Progenitor cell of endocrine pancreas (in vitro differentiated cells): ENCODE data around the gene CFL1. TPM values are rescaled to one million over a fixed set of nuclear protein-coding genes. Genes with fewer than 3 reads are reported as not detected.

Source experiments
- DNase-seq: peaks from one replicate; pipeline ENCODE4 v3.0.0; 2021; ENCODE audit warnings: low spot score; ENCODE audit not compliant: unreplicated experiment
- H3K27ac Mint-ChIP-seq: 2 replicates; pipeline ENCODE4 v1.8.0; 2021; ENCODE audit warnings: mild to moderate bottlenecking, moderate library complexity, mixed read lengths
- H3K27me3 Mint-ChIP-seq: 2 replicates; pipeline ENCODE4 v1.8.0; 2021; ENCODE audit warnings: mixed read lengths
- H3K36me3 Mint-ChIP-seq: 2 replicates; pipeline ENCODE4 v1.8.0; 2022; ENCODE audit warnings: mixed read lengths; ENCODE audit not compliant: insufficient read depth
- H3K4me1 Mint-ChIP-seq: 2 replicates; pipeline ENCODE4 v1.8.0; 2021; ENCODE audit warnings: low read depth, mixed read lengths
- H3K4me3 Mint-ChIP-seq: 2 replicates; pipeline ENCODE4 v1.8.0; 2021; ENCODE audit warnings: low read depth, mild to moderate bottlenecking, moderate library complexity, mixed read lengths
- H3K9me3 Mint-ChIP-seq: 2 replicates; pipeline ENCODE4 v1.8.0; 2021; ENCODE audit warnings: low read depth, mixed read lengths
- CTCF ChIP-seq: fragments of 200-600 bp; sonication (generic); IDR thresholded peaks from one replicate; pipeline ENCODE4 v1.5.0; 2021; ENCODE audit warnings: antibody characterized with exemption, mild to moderate bottlenecking; ENCODE audit not compliant: unreplicated experiment
- long read RNA-seq: library from polyadenylated mRNA; unstranded; transcript quantifications from one replicate; pipeline ENCODE4 v2.0.0, GENCODE V29; 2020
- total RNA-seq: library from RNA; stranded (reverse); gene quantifications from 2 replicates; pipeline ENCODE4 v1.2.1, GENCODE V29; 2021

The CFL1 gene
- 864 and 890 TPM in 2 replicates for total RNA-seq
- long read RNA-seq, transcript CFL1-201 (4 exons, 1,234 nt), result major isoform, 48 of 66 reads
- long read RNA-seq, partial matches to known transcripts, result 0 of 66 reads
- long read RNA-seq, other reads (novel, unspliced or antisense), result 18 of 66 reads

GRCh38 chr11:65857853-65858680, at the start of gene CFL1:
CFL1 (minus strand) TSS chr11:65858180; CDS start chr11:65858099, 81 bp downstream.
- Mint-ChIP-seq H3K27ac (peak within 1 kb of the TSS; percentile 99), H3K36me3 (peaks cover 26% of the 10 kb centered on the region), H3K9me3 (no peaks in the 10 kb centered on the region), H3K4me3 (peak within 1 kb of the TSS; percentile 89), H3K4me1 (peaks cover 27% of the 10 kb centered on the region), H3K27me3 (no peaks in the 10 kb centered on the region)
- peak; percentile 94 for DNase-seq
- no peak for TF ChIP-seq CTCF

- DNase-seq, result no peak
- Mint-ChIP-seq H3K27ac (no peak overlapping the region), H3K36me3 (no peaks in the 10 kb centered on the region), H3K4me1 (no peaks in the 10 kb centered on the region), H3K27me3 (peaks cover 55% of the 10 kb centered on the region), H3K4me3 (no peak overlapping the region), H3K9me3 (no peaks in the 10 kb centered on the region)
- no peak for TF ChIP-seq CTCF
These were observed 48.6 kb upstream of the CFL1 start for GRCh38 chr11:65906602-65907001.

- H3K27ac Mint-ChIP-seq, result no peak overlapping the region
- DNase-seq, result no peak
These were observed 45.7 kb upstream of the CFL1 start for GRCh38 chr11:65903715-65904114.

GRCh38 chr11:65903068-65903481, 45.1 kb upstream of the CFL1 start:
- H3K4me1 Mint-ChIP-seq, result peaks cover 1% of the 10 kb centered on the region
- H3K27me3 Mint-ChIP-seq, result peaks cover 66% of the 10 kb centered on the region
- H3K9me3 Mint-ChIP-seq, result no peaks in the 10 kb centered on the region
- no peak overlapping the region for H3K27ac Mint-ChIP-seq
- no peaks in the 10 kb centered on the region for H3K36me3 Mint-ChIP-seq
- no peak for DNase-seq
- no peak for TF ChIP-seq CTCF
- H3K4me3 Mint-ChIP-seq, result no peak overlapping the region

More at GRCh38 chr11:65903715-65904114, 45.7 kb upstream of the CFL1 start:
- no peak overlapping the region for H3K4me3 Mint-ChIP-seq
- peaks cover under 1% of the 10 kb centered on the region for H3K4me1 Mint-ChIP-seq
- H3K27me3 Mint-ChIP-seq, result peaks cover 66% of the 10 kb centered on the region
- no peaks in the 10 kb centered on the region for H3K36me3 Mint-ChIP-seq
- no peaks in the 10 kb centered on the region for H3K9me3 Mint-ChIP-seq
- no peak for TF ChIP-seq CTCF

- peak overlapping the region; percentile 60 for H3K4me3 Mint-ChIP-seq
- peaks cover 70% of the 10 kb centered on the region for H3K27me3 Mint-ChIP-seq
- no peaks in the 10 kb centered on the region for H3K9me3 Mint-ChIP-seq
- peaks cover 1% of the 10 kb centered on the region for H3K4me1 Mint-ChIP-seq
- no peak overlapping the region for H3K27ac Mint-ChIP-seq
- no peak for DNase-seq
- no peak for TF ChIP-seq CTCF
- no peaks in the 10 kb centered on the region for H3K36me3 Mint-ChIP-seq
These were observed 42.9 kb upstream of the CFL1 start for GRCh38 chr11:65900899-65901180.
